NCI-H526 (cell line): ENCODE data around the gene TSPOAP1.

Experiments used
- DNase-seq, 2 experiments: peaks; one replicate each; lab custom pipeline; 2025; lab: John Stamatoyannopoulos, UW

The TSPOAP1 gene

GRCh38 chr17:58302919-58303585 lies 25.5 kb downstream of the TSPOAP1 start:
- no peak for DNase-seq

DNA sequence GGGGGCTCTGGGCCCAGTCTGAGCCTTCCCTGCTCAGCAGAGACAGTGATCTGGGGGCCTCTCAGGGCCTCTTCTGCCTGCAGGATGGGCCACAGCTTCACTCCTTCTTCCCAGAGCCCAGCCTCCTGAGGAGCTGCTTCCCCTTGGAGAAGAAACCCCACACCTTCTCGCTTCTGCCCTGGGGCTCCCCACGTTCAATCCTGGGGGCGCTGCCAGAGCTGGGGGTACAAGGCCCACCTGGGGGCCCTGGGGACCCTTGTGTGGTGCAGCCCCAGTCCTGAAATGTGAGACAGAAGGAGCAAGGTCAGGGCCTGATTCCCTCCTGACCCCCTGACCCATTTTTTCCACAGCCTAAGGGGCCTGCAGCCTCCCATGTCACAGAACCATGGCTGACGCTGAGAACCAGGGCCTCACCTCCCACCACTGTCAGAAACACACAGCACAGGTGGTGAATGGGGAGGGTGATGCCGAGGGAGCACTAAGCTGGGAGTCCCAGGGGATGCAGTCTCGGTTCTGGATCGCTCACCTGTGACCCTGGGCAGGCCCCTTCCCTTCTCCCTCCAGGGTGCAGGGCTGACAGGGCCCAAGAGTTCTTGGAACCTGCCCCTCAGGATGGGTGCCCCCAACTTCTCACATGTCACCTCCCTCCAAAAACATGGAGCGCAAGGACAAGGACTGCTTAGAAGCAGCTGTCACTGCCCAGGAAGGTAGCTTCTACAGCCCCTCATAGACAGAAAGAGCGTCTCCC lies 26.2 kb downstream of the TSPOAP1 start:
- DNase-seq: no peak

GRCh38 chr17:58301504-58302150 lies 27.0 kb downstream of the TSPOAP1 start:
- no peak for DNase-seq

DNA sequence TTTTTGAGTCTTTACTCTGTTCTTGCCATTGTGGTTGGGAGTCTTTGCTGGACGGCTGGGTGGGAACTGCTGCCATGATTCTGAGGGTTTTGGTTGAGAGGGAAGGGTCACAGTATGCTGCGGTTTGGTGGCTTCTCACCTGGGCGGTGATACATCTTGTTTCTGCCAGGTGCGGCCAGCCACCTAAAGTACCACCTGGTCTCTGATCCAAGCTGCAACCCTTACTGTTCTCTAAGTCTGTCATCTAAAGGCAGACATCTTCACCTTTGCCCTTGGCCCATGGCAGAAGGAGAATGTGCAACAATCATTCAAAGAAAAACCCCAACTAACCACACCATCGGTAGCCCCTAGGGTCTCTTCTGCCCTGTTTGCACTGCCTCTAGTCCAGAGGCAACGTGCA lies 28.3 kb downstream of the TSPOAP1 start:
- no peak for DNase-seq

GRCh38 chr17:58294034-58294433 lies 34.6 kb downstream of the TSPOAP1 start:
- DNase-seq: no peak

- DNase-seq: no peak
These were observed 37.3 kb downstream of the TSPOAP1 start for GRCh38 chr17:58291246-58291645.

DNA sequence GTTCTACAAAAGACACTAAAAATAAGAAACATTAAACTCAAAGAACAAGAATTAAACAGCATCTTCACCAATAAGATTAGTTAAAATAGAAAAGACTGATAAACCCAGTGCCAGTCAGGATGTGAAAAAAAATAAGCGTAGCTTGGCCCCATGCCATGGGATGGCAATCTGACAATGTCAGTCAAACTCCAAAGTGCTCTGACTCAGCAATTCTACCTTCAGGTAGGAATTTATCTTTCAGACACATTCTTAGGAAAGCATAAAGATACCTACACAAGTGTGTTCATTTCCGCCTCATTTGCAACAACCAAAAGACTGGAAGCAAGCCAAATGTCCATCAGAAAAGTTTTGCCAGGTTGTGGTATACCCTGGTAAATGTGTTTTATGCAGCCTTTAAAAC lies 38.7 kb downstream of the TSPOAP1 start:
- DNase-seq: no peak

GRCh38 chr17:58285422-58285810 lies 43.2 kb downstream of the TSPOAP1 start:
- DNase-seq: no peak

- no peak for DNase-seq
These were observed 43.8 kb downstream of the TSPOAP1 start for GRCh38 chr17:58284613-58285421.

GRCh38 chr17:58283674-58284612 lies 44.7 kb downstream of the TSPOAP1 start:
- no peak for DNase-seq

DNA sequence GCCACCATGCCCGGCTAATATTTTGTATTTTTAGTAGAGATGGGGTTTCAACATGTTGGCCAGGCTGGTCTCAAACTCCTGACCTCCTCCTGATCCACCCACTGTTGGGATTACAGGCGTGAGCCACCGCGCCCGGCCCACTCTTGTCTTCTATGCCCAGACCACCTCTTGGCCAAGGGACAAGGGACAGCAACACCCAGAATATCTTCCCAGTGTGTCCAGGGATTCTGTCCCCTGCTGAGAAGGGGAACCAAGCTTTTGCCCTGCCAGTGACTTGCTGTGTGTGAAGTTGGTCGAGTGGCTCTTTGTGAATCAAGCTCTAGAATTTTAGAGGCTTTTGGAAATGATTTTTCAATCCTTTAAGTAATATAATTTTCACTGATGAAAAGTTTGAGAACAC lies 46.2 kb downstream of the TSPOAP1 start:
- no peak for DNase-seq

DNA sequence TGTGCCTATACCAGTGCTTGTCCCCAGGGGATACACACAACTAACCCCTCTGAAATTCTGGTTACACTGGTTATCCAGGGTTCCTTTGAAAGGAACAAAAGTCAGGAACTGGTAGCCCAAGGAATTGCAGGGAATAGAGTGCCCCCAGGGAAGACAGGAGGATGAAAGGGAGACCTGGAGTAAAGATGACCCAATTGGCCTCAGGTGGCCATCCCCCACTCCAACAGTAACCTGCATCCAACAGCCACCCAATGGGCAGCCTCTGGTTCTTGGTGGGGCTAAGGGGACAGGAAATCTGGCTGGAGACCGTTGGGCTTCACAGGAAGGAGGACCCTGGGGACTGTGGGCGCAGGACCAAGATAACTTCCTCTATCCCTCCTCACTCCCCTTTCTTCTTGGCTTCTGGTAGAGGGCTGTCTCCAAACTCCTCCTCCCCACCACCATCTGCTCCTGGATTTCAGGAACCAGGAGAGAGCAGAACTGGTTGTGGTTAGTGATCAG lies 47.0 kb downstream of the TSPOAP1 start:
- DNase-seq: no peak

DNA sequence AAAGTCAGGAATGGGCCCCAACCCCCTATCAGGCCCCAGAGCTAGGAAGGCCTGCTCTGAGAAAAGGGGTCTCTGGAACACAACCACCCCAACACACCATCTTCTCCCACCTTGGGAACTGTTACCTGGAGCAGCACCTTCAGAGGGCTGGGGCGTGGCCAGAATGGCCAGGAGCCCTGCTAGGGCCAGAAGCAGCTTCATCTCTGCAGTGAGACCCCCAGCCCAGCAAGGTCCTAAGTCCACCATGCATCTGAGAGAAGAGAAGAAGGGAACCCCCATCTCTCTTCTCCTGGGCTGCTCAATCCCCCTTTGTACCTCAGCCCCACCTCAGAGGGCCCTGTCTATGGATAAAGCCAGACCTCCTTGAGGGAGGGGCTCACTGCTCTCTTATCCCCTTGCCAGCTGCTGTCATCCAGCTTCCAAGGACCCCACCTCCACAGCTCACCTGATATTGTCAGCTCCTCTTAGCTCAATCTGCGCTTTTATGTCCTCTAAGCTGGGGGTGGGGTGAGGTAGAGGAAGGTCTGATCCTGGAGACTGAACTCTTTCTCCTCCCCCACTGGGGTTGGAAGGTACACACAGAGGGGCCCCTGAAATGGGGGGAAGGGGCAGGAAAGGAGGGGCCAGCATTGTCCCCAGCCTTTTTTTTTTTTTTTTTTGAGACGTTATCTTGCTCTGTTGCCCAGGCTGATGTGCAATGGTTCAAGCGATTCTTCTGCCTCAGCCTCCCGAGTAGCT lies 47.9 kb downstream of the TSPOAP1 start, which contains the start of gene MPO:
TSS of gene MPO (minus strand) at position 456 of the 738 bp plus-strand sequence. CDS start at position 279, 177 bp downstream.
- no peak for DNase-seq

DNA sequence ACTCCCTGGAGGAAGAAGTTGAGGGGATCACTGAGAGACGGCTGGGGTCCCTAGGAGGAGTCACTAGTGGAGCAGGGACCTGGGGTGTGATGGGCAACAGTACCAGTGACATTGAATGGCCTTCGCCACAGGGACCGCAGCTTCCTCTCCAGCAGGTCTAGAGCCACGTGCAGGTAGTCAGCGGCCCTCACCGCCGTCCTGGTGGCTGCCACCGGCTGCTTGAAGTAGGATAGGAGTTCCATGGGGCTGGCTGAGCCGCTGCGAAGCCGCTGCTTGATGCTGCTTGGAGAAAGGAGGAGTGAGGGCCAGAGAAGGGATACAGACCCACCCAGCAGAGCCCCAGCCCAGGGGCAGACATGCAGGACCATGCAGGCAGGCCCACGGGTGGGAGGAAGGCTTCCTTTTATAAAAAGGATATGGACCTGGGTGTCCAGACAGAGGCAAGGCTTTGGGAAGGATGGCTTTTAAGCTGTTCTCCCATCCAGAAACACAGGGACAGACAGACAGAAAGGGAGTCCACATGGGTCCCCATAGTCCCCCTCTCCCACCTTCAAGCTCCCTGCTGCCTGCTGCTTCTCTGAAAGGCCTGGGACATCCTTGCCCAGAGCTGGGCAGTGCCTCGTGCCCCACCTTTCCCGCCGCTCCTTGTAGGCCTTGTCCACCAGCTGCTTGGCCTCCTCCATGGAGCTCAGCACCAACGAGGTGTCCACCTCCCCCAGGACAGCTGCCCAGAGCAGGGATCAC lies 48.7 kb downstream of the TSPOAP1 start:
- DNase-seq: no peak

DNA sequence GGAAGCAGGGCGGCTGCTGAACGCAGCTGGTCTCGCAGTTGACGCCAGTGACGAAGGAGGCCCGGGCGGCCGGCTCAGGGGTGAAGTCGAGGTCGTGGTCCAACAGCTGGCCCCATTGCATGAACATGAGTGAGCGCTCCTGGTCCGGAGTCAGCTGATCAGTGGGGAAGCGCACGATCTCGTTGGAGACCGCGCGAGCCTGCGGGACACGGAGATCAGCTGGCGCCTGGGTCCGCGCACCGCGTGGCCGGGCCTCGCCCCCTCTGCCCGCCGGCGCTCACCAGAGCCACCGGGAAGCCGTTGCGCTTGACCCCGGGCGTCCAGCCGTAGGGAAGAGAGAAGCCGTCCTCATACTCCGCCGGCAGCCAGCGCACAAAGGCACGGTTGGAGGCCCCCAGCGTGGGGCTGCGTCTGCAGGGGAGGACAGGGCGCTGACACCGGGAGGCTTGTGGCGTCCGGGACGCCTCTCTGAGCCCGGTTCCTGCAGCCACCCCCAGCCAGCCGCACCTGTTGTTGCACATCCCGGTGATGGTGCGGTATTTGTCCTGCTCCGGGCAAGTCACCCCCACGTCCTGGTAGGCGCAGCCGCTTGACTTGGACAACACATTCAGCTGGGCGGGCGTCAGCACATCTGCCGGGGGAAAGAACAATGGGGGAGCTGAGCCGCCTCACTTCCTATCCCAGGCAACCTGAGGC lies 49.4 kb downstream of the TSPOAP1 start:
- no peak for DNase-seq

DNA sequence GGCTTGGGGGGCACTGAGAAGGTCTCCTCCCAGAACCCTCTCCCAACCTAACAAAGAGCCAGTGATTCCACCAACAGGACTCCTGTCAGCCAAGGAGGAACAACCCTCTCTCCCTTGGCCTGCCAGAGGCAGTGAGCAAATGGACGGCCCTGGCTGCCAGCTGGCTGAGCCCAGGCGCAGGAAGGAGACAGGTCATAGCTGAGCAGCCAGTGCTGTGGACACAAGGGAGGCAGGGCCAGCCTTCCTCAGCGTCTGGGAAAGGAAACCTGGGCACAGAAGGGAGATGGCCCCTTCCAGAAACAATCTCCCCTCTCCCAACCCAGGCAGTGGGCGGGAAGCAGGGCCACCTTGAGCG lies 50.0 kb downstream of the TSPOAP1 start:
- no peak for DNase-seq

DNA sequence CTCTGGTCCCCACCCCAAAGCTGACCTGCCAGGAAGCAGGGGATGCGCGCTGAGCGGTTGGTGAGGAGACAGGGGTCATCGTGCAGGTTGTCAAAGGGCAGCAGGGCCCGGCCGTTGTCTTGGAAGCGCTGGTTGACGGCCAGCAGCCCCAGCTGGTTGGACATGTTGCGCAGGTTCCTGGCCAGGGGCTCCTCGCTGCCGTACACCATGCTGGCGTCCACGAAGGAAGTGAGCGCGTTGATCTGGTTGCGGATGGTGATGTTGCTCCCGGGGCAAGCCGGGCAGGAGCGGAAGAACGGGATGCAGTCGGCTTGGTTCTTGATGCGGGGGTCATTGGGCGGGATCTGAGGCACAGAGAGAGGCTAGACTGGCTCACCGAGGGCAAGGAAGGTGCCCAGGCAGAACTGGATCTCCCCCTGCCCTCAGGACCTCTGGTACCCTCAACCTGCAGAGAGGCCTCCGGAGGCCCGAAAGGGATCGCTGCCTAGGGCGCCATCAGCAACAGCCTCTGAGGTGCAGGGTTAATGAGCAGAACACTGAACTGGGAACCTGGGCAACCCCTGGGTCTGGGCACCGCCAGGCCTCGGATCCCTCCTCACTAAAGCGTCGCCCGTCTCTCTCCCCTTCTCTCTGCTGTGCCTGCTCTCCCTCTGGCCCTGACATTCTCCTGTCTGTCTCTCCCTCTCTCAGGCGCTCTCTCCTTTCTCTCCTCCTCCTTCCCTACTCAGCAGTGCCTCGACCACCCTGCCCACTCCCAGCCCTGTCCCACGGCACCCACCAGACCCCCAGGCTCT lies 50.6 kb downstream of the TSPOAP1 start:
- no peak for DNase-seq
